ENCODE data around the gene CBX4. TPM values are rescaled to one million over a fixed set of nuclear protein-coding genes. Genes with fewer than 3 reads are reported as not detected.
"Not testable (repeated sequence)": the region's sequence is repeated elsewhere in the genome, so short reads cannot be mapped to it uniquely, and the experiment has no call there.

CBX4 gene
- total and polyA plus RNA-seq, 9 donors = 6.6 to 14.5 (median 9.6) TPM

- peaks cover 25% of the 10 kb centered on the region for H3K27me3 ChIP-seq (ENCODE audit: control insufficient read depth, insufficient read depth, low read length)
Measured at GRCh38 chr17:79861413-79862216, 22.4 kb upstream of the CBX4 start.

GRCh38 chr17:79859676-79860615, 20.7 kb upstream of the CBX4 start:
- Histone ChIP-seq H3K4me1 (ENCODE audit: control insufficient read depth, insufficient read depth, low read length) (peaks cover 6% of the 10 kb centered on the region), H3K36me3 (ENCODE audit: control insufficient read depth, insufficient read depth, low read length) (no peaks in the 10 kb centered on the region), H3K9me3 (replicated peaks; ENCODE audit: control insufficient read depth, low read depth, low read length) (no peaks in the 10 kb centered on the region), H3K27me3 (ENCODE audit: control insufficient read depth, insufficient read depth, low read length) (peaks cover 20% of the 10 kb centered on the region), H3K4me3 (ENCODE audit: low read length) (no peak overlapping the region), H3K27ac (ENCODE audit: low read length) (no peak overlapping the region)
- 55% methylated on average over 37 of the region's 38 CpGs for WGBS (ENCODE audit: insufficient coverage)
- no peak for DNase-seq

More at GRCh38 chr17:79861413-79862216, 22.4 kb upstream of the CBX4 start:
- Histone ChIP-seq H3K36me3 (ENCODE audit: control insufficient read depth, insufficient read depth, low read length) (no peaks in the 10 kb centered on the region), H3K4me3 (ENCODE audit: low read length) (no peak overlapping the region), H3K4me1 (ENCODE audit: control insufficient read depth, insufficient read depth, low read length) (peaks cover 12% of the 10 kb centered on the region), H3K9me3 (replicated peaks; ENCODE audit: control insufficient read depth, low read depth, low read length) (no peaks in the 10 kb centered on the region), H3K27ac (ENCODE audit: low read length) (no peak overlapping the region)
- no peak for DNase-seq
- WGBS (ENCODE audit: insufficient coverage) = 28% methylated on average over 23 of the region's 26 CpGs

- no peak overlapping the region for H3K27ac ChIP-seq (ENCODE audit: low read length)
- 54% methylated on average over 7 of the region's 8 CpGs for WGBS (ENCODE audit: insufficient coverage)
- H3K4me1 ChIP-seq (ENCODE audit: control insufficient read depth, insufficient read depth, low read length) = peaks cover 2% of the 10 kb centered on the region
- peaks cover 21% of the 10 kb centered on the region for H3K27me3 ChIP-seq (ENCODE audit: control insufficient read depth, insufficient read depth, low read length)
- no peaks in the 10 kb centered on the region for H3K36me3 ChIP-seq (ENCODE audit: control insufficient read depth, insufficient read depth, low read length)
- DNase-seq = no peak
- no peak overlapping the region for H3K4me3 ChIP-seq (ENCODE audit: low read length)
- no peaks in the 10 kb centered on the region for H3K9me3 ChIP-seq (replicated peaks; ENCODE audit: control insufficient read depth, low read depth, low read length)
Measured at GRCh38 chr17:79857095-79857494, 17.9 kb upstream of the CBX4 start.

- Histone ChIP-seq H3K9me3 (replicated peaks; ENCODE audit: control insufficient read depth, low read depth, low read length) (no peaks in the 10 kb centered on the region), H3K27me3 (ENCODE audit: control insufficient read depth, insufficient read depth, low read length) (peaks cover 16% of the 10 kb centered on the region), H3K36me3 (ENCODE audit: control insufficient read depth, insufficient read depth, low read length) (no peaks in the 10 kb centered on the region), H3K4me3 (ENCODE audit: low read length) (no peak overlapping the region), H3K27ac (ENCODE audit: low read length) (no peak overlapping the region), H3K4me1 (ENCODE audit: control insufficient read depth, insufficient read depth, low read length) (peaks cover 2% of the 10 kb centered on the region)
- peak; percentile 26 for DNase-seq
- WGBS (ENCODE audit: insufficient coverage) = 67% methylated on average over 19 of the region's 21 CpGs
Measured at GRCh38 chr17:79855331-79856124, 16.3 kb upstream of the CBX4 start.

- no peaks in the 10 kb centered on the region for H3K9me3 ChIP-seq (replicated peaks; ENCODE audit: control insufficient read depth, low read depth, low read length)
- no peak for DNase-seq
- peaks cover 19% of the 10 kb centered on the region for H3K27me3 ChIP-seq (ENCODE audit: control insufficient read depth, insufficient read depth, low read length)
- no peaks in the 10 kb centered on the region for H3K36me3 ChIP-seq (ENCODE audit: control insufficient read depth, insufficient read depth, low read length)
- peaks cover 2% of the 10 kb centered on the region for H3K4me1 ChIP-seq (ENCODE audit: control insufficient read depth, insufficient read depth, low read length)
- H3K4me3 ChIP-seq (ENCODE audit: low read length) = no peak overlapping the region
- no peak overlapping the region for H3K27ac ChIP-seq (ENCODE audit: low read length)
- WGBS (ENCODE audit: insufficient coverage) = 81% methylated on average over 12 of the region's 14 CpGs
Measured at GRCh38 chr17:79854080-79855060, 15.1 kb upstream of the CBX4 start.

DNA sequence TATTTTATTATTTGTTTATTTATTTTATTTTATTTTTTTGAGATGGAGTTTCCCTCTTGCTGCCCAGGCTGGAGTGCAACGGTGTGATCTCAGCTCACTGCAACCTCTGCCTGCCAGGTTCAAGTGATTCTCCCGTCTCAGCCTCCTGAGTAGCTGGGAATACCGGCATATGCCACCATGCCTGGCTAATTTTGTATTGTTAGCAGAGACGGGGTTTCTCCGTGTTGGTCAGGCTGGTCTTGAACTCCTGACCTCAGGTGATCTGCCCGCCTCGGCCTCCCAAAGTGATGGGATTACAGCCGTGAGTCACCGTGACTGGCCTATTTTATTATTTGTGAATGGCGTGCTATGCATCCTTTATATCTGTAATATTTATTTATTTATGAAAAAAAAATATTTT, 13.9 kb upstream of the CBX4 start:
- H3K27ac ChIP-seq (ENCODE audit: low read length) = peak overlapping the region; percentile 29

DNA sequence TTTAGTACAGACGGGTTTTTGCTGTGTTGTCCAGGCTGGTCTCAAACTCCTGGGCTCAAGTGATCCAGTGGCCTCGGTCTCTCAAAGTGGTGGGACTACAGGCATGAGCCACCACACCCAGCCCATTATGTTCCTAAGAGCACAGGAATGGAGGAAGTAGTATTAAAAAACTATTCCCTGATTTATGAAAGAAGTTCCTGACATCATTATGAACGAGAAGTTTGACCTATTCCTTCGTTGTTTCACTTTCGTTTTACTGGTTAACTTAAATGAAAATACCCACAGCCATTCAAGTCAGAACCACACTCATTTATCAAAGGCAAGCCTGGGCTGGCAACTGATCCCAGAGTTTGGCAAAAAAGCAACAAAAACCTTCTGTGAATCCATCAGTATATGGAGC, 13.5 kb upstream of the CBX4 start:
- Histone ChIP-seq H3K27ac (ENCODE audit: low read length) (peak overlapping the region; percentile 29), H3K36me3 (ENCODE audit: control insufficient read depth, insufficient read depth, low read length) (no peaks in the 10 kb centered on the region), H3K27me3 (ENCODE audit: control insufficient read depth, insufficient read depth, low read length) (peaks cover 27% of the 10 kb centered on the region), H3K9me3 (replicated peaks; ENCODE audit: control insufficient read depth, low read depth, low read length) (no peaks in the 10 kb centered on the region), H3K4me1 (ENCODE audit: control insufficient read depth, insufficient read depth, low read length) (peaks cover 2% of the 10 kb centered on the region), H3K4me3 (ENCODE audit: low read length) (no peak overlapping the region)
- 30% methylated on average over 3 of the region's 5 CpGs for WGBS (ENCODE audit: insufficient coverage)
- peak; percentile 43 for DNase-seq

More for the DNA sequence above, 13.9 kb upstream of the CBX4 start:
- not testable (repeated sequence) for DNase-seq; H3K36me3 ChIP-seq (ENCODE audit: control insufficient read depth, insufficient read depth, low read length); H3K4me1 ChIP-seq (ENCODE audit: control insufficient read depth, insufficient read depth, low read length); H3K9me3 ChIP-seq (replicated peaks; ENCODE audit: control insufficient read depth, low read depth, low read length); H3K4me3 ChIP-seq (ENCODE audit: low read length)
- WGBS (ENCODE audit: insufficient coverage) = 60% methylated on average over 1 of the region's 10 CpGs
- H3K27me3 ChIP-seq (ENCODE audit: control insufficient read depth, insufficient read depth, low read length) = peaks cover 25% of the 10 kb centered on the region

DNA sequence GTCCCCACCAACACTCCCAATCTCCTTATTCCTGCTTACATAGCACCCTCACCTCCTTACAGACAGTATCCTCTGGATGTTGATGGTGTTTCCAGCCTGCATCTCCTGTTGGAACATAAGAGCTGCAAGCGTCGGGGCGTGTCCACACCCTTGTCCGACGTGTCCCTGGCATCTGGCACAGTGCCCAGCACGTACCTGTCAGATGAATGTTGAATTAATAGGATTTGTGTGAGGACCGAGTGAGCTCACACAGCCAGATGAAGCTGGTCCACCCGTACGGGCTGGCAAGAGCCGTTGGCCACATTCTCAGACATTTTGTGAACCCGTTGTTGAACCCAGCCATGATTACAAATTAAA, 12.2 kb upstream of the CBX4 start:
- Histone ChIP-seq H3K9me3 (replicated peaks; ENCODE audit: control insufficient read depth, low read depth, low read length) (no peaks in the 10 kb centered on the region), H3K4me3 (ENCODE audit: low read length) (no peak overlapping the region), H3K27me3 (ENCODE audit: control insufficient read depth, insufficient read depth, low read length) (peaks cover 37% of the 10 kb centered on the region), H3K4me1 (ENCODE audit: control insufficient read depth, insufficient read depth, low read length) (peaks cover 2% of the 10 kb centered on the region), H3K27ac (ENCODE audit: low read length) (no peak overlapping the region), H3K36me3 (ENCODE audit: control insufficient read depth, insufficient read depth, low read length) (no peaks in the 10 kb centered on the region)
- WGBS (ENCODE audit: insufficient coverage) = 88% methylated on average over 5 of the region's 11 CpGs
- DNase-seq = no peak

Measured in muscle of leg (tissue), 11 donors.